Stimulated activated CD4-positive, alpha-beta T cell treated with anti-CD3 and anti-CD28 coated beads, Interleukin-4, amount 100 ng/mL, for 4 hours (primary cell): ENCODE measurements around the gene MARCKSL1.
"Not testable (repeated sequence)": the region's sequence is repeated elsewhere in the genome, so short reads cannot be mapped to it uniquely, and the experiment has no call there.

Source experiments
- DNase-seq, 2 experiments: peaks; one replicate each; pipeline ENCODE4 v3.0.0-alpha.2; 2020

Gene MARCKSL1, protein sequence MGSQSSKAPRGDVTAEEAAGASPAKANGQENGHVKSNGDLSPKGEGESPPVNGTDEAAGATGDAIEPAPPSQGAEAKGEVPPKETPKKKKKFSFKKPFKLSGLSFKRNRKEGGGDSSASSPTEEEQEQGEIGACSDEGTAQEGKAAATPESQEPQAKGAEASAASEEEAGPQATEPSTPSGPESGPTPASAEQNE

DNA sequence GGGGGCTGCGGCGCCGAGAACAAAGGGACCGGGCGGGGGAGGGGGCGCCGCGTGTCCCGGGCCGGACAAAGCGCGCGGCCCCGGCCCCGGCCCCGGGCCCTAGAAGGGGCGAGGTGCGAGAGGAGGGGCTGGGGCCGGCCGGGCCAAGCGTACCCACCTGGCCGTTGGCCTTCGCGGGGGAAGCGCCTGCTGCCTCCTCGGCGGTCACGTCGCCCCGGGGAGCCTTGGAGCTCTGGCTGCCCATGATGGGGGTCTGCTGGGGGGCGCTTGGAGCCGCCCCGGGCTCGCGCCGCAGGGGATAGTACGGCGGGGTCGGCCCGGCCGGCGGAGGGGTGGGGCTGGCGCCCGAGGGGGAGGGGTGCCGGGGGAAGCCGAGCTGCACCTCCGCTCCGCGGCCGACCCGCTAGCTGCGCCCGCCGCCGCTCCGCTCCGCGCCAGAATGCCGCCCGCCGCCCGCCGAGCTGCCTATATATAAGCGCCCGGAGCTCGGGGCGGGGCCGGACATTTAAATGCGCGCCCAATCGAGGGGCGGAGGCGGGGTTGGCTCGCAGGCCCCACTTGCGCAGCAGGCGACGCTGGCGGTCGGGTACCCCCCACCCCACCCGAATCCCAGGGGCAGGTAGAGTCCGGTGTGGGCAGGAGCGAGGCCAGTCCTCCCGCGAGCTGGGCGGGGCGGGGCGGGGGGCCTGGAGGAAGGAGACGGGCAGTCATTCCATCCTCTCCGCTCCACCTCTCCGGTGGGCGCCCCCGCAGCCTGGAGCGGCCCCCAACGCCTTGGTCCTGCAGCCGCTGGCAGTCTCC lies at the start of gene MARCKSL1:
MARCKSL1 (minus strand) TSS at position 444 of the 801 bp plus-strand sequence; CDS start at position 244, 200 bp downstream.
- DNase-seq: peak; percentile 84 to 85

DNA sequence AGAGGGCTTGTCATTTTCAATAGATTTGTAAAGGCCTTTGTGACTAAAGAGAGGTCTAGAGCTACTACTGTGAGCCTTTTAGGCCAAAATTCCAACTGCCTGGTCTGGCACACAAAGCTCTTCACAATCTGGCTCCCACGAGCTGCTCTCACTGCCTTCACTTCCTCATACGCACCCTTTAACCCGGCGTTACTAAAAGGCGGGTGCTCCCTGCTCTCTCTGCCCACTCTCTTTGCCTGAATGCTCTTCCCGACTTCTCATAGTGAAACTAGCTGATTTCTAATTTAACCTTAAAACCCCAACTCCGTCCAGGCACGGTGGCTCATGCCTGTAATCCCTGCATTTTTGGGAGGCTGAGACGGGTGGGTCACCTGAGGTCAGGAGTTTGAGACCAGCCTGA lies 44.0 kb upstream of the MARCKSL1 start:
- DNase-seq: no peak

DNA sequence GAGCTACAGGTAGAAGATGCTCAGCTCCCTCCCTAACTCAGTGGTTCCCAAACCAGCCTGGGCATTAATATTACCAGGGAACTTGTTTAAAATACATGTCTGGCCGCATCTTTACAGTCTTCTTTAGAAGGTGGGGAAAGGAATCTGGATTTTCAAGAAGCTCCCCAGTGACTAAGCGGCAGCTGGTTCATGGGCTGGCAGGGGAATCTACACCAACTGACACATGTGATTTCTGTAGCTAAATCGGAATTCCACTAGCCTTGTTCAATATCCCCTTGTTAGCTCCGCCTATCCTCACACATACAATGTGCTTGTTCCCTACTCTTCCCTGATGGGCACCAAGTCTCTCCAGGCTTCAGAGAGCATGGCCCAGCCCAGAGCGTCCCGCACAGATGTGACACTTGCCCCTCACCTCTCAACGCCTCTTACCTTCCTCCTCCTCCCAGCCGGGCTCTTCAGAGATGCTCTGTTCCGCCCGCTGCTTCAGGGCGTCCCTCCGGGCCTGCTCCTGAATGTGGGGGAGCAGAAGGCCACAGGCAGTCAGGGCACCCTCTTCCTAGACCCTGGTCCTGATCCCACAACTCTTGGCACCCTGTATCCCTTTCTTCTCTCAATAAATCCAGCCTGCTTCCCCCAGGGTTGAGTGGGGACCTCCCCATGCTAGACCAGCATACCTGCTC lies 41.6 kb upstream of the MARCKSL1 start:
- DNase-seq: no peak

DNA sequence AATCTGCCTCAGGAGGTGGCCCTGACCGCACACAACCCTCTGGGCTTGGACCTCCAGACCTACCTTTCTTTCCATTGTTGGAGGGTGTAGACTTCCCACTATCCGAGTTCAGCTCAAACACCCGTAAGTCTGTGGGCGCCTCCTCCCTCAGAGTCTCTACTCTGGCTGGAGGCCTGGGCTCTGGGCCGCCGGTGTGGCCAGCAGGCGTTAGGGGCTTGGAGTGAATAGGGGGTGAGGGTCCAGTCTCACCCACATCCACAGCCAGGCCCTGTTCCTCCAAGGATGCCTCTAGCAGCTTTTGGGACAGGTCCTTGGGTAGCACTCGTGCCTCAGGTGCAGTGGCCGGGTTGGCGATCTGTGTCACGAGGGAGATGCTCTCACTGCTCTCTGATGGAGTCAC lies 40.2 kb upstream of the MARCKSL1 start:
- DNase-seq: no peak

DNA sequence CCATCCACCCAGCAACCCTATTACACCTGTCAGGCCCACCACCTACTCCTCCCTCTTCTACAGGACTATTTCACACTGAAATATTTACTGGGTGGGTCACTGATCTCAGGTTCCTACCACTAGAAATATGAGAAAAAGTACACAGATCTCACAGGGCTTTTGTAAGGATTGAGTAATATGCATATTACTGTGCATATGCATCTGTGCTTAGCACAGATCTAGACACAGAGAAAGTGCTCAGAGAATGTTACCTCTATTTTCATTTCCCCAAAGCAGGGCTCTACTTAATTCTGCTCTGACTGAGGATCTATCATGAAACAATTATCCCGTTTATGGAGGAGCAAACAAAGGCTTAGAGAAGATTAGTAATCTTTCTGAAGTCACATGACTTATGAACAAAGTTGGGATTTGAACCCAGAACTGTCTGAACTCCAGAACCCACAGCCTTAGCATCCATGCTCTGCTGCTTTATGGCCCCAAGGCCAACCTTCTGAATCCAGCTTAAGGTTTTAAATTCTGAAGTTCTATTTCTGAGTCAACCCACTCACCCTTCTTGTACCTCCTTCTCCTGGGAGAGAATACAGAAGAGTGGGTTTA lies 38.1 kb upstream of the MARCKSL1 start:
- no peak for DNase-seq

DNA sequence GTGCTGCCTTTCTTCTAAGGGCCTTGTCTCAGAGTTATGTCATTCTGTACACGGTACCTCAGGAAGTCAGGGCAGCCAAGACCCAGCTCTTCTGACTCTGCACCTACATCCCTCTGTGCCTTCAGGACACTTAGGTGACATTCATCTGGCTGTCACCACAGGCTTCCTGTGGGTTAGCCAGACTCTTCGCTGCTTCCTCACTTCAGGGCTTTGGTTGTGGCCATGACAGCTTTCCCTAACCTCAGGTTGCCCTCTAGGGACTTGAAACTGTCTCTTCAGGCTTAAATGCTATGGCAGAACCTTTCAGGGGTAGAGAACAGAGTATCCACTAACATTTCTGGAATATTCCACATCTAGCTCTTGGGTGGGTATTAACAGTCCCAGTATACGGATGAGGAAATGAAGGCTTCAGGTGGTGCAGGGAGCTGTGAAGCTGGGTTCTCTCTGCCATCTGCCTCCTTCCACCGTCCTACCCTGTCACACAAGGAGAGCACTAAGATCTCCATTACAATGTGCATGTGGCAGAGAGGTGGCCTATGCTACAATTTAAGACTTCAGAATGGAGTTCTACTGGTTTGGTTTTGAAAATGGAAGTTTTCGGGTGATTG lies 36.2 kb upstream of the MARCKSL1 start:
- peak in 1 of 2 experiments; percentile 46 for DNase-seq

DNA sequence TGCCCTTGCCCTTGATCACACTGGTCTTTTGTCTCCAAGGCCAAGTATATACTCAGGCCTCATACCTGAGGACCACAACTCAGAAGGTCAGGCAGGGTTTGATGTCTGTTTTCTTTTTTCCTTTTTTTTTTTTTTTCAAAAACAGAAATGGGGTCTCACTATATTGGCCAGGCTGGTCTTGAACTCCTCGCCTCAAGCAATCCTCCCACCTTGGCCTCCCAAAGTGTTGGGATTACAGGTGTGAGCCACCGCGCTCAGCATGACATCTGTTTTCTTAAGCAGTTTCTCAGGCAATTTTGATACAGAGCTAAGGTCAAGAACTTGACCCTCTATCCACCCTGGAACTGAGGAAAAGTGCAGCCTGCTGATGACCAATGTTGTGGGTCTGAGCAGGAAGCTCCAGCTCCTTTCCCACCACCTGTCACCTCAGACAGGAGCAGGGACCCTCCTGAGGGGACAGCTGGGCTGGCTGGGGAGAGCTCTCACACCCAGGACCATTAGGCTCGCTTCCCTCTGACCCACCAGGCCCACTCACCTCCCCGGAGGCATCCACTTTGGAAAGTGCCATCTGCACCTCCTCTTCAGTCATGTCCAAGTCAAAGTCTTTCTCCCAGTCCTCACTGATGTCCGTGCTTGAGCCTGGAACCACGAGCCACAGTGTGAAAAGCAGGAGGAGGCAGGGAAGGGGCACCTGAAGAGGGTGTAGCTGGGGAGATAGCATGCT lies 32.0 kb upstream of the MARCKSL1 start:
- DNase-seq: no peak

DNA sequence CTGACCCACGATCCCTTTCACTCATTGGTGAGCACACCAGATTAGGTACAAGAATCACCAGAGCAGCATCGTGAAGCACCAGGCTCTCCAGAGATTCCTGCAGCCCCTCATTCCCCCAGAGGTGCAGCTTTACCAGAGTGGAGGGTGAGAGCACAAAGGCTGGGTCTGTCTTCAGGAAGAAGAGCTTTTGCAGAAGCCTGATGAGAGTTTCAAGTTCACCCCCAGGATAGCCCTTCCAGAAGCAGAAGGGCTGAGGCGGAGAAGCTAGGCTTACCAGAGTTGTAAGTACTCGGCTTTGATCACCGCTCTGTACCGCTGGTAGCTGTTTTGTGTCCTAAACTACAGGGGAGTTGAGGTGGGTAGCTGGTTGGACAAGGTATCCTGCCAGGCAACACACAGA lies 29.4 kb upstream of the MARCKSL1 start:
- DNase-seq: no peak

DNA sequence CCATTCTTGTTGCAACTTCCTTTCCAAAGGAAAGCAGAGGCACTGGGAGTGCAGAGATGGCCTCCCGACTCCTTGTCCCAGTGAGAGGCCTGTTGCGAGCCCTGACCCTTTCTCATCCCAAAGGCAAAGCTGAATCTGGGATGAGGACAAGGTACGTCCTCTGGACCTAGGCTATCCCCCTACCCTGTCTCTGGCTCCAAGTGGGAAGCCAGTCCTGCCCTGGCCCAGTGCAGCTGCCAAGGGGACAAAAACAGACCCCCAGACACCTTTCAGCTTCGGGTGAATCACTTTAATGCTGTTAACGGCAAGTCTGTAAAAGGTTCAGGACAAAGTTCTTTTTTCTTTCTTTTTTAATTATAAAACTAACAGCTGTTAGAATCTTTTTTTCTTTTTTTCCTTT lies 28.8 kb upstream of the MARCKSL1 start:
- DNase-seq: no peak

DNA sequence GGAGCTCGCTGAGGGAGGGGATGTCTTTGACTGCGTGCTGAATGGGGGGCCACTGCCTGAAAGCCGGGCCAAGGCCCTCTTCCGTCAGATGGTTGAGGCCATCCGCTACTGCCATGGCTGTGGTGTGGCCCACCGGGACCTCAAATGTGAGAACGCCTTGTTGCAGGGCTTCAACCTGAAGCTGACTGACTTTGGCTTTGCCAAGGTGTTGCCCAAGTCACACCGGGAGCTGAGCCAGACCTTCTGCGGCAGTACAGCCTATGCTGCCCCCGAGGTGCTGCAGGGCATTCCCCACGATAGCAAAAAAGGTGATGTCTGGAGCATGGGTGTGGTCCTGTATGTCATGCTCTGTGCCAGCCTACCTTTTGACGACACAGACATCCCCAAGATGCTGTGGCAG lies 27.7 kb upstream of the MARCKSL1 start:
- no peak for DNase-seq

DNA sequence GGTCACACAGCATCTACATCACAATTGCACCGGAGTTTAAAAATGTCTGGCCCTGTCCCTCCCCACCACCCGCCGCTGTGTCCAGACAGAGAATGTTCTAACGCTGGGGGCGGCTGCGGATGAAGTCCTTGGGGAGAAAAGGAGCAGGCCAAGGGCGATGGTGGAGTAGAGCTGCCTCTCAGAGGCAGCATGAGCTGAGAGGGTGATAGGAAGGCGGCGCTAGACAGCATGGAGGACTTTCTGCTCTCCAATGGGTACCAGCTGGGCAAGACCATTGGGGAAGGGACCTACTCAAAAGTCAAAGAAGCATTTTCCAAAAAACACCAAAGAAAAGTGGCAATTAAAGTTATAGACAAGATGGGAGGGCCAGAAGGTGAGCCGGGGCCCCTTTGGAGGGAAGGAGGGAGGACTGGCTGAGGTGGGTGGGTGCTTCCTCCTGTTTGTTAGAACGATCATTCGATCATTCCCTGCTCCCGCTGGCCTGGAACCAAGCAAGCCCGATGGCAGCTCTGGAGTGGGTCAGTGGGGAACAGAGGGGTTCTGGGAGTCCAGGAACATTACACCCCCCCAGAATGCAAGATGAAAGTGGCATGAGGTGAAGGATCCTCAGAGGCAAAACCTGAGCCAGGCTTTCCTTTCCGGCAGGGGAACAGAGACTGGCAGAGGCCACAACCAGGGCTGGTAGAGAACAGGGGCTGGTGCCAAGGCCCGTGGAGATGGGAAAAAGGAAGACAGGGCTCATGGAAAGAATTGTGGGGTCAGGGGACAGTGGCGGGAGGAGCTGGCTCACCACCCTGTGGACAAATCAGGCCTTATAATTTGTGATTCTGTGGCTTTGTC lies 26.7 kb upstream of the MARCKSL1 start, which contains the start of the genes FAM229A and TSSK3:
FAM229A (minus strand) TSS at position 12 of the 840 bp plus-strand sequence. CDS start 394 bp downstream, outside the sequence.
TSSK3 (plus strand) TSS at position 66 of the 840 bp plus-strand sequence; CDS start at position 229, 163 bp downstream.
- DNase-seq: no peak

DNA sequence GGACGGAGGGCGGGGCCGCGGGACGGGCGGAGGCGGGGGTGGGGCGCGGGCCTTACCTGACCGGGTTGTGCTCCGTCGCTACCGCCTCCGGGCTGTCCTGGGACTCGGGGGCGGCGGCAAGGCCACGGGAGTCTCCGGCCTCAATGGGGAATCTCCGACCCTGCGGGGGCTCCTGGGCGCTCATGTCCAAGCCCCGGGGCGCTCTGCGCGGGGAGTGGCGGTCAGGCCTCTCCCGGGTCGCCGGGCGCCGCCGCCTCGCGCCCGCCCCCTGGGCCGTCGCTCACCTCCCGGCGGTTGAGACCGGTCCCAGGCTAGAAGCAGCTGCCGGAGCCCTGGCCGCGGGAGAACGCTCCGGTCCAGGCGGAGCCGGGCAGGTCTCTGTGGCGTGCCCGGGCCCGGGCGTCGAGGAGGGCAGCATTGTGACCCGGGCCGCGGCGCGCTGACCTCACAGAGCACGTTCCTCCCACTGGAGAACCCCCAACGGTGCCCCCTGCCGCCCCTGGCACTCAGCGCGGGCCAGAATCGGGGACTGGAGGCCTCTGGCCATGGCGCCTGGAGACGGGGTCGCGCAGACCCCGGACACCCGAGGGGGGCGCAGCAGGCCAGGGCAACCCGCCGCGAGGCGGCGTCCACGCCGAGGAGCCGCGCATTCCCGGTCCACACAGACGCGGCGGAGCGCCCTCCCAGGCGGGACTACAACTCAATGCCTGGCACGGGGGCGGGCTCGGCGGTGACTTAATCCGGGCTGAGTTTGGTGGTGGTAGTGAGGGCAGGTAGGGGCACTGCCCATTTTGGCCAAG lies 25.8 kb upstream of the MARCKSL1 start:
- peak; percentile 33 to 45 for DNase-seq

DNA sequence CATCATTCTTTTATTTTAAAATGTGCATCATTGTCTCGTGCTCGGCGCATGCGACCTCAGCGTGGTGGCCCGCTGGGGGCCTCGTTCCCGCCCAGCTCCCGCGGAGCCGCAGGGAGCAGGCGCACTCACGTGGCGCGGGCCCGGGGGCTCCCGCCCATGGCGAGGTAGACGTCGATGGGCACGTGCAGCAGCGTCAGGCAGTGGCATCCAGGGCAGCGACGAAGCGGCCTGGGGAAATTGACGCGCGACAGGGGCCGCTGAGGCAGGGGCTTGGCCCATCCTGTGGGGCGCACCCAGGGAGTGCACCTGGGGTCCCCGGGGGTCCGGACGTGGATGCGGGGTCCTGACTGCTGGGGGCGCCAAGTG lies 25.3 kb upstream of the MARCKSL1 start:
- DNase-seq: no peak

DNA sequence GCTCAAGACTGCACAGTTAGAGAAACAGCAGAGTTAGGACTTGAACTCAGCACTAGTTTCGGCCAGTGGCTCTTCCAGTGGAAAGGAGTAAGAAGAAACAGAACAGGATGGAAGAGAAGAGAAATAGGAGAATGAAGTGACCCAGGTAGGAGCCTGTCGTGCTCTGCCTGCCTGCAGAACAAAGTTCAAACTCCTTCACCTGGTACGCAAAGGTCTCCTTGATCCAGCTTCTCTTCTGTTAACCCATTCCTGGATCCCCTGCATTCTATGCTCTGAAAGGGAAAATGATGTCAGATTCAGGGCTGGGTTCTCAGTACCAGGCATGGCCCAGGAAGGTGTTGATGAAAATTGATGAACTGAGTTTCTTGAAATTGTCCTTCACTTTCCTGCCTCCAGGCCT lies 22.4 kb upstream of the MARCKSL1 start:
- DNase-seq: no peak

DNA sequence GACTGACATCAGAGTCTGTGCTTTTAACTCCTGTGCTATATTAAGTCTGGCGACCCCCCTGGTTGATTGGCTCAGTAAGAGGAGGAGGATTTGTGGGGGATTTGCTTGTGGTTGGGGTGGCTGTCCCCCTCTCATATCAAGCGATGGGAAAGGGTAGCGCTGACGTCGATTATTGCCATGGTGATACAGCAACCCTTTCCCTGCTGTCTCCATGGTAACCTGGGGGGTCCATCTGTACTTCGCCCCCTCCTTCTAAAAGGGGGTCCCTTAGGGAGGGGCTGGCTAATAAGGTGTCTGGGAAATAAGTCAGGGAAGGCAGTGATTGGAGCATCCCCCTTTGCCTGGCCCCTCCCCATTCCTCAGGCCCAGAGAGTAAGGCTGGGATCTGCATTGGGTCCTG lies 21.6 kb upstream of the MARCKSL1 start:
- DNase-seq: no peak

DNA sequence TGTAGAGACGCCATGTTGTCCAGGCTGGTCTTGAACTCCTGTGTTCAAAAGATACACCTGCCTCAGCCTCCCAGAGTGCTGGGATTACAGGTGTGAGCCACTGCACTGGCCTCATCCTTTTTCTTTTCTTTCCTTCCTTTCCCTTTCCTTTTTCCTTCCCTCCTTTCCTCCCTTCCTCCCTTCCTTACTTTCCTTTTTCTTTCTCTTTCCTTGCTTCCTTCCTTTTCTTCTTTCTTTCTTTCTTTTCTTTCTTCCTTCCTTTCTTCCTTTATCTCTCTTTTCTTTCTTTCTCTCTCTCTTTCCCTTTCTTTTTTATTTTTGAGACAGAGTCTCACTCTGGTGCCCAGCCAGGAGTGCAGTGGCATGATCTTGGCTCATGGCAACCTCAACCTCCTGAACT lies 20.4 kb upstream of the MARCKSL1 start:
- no peak for DNase-seq

DNA sequence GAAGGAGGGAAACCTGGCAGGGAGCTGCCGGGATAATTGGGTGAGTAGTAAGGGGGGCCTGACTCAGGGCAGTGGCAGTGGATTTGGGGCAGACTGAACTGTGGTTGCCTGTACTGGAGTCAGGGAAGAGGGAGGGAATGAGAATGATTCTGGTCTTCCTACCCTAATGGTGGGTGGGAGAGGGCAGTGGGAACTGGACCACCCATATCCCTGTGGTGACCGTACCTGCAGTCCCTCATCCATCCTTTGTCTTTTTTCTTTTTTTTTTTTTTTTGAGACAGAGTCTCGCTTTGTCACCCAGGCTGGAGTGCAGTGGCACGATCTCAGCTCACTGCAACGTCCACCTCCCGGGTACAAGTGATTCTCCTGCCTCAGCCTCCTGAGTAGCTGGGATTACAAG lies 19.7 kb upstream of the MARCKSL1 start:
- not testable (repeated sequence) for DNase-seq

DNA sequence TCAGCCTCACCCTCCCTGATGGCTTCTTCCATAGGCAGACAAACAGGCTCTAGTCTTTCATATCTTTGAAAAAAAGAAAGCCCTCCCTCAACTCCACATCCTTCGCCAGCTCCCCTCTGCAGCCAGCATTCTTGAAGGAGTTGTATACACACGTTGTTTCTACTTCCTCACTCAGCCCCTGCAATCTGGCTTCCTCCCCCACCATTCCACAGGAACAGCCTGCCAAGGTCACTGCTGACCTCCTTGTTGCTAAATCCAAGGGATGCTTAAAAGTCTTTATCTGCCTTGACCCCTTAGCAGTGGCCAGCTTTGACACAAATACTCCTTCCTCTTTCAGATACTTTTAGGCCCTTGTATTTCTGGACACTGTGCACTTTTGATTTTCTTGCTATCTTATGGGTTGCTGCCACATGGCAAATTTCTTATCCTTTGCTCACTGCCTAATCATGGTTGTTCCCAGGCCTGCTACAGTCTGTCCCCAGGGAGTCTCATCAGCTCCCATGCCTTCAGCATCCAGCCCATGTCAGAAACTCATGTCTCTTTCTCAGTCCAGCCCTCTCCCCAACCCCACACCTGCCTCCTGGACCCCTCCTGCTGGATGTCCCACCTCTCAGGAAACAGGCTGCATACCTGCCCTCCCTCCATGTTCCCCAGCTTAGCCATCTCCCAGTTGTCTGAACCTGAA lies 18.0 kb upstream of the MARCKSL1 start:
- DNase-seq: no peak

DNA sequence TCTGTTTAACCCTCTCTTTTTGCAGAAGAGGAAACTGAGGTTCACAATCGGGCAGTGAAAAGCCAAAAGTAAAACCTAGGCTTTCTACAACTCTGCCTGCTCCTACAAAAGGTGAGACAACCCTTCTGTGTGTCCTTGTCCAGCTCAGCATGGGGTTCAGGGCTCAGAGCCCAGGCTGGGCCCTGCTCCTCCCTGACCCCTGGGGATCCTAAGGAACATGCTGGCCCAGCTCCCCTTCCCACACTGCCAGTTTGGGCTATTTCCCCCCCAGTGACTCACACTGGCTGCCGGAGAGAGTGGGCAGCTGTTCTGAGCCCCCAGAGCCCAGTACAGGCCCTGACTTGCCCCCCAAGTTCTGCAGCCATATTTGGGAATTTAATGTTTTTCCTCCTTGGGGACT lies 17.4 kb upstream of the MARCKSL1 start:
- DNase-seq: no peak
